Endothelial cell of umbilical vein (primary cell): Measurements from ENCODE around the gene CPA4. TPM values are rescaled to one million over a fixed set of nuclear protein-coding genes. Genes with fewer than 3 reads are reported as not detected.

ENCODE experiments used
- BruUV-seq: library from RNA; stranded (reverse); fragments of 400-500 nt; replicated peaks from 2 replicates; lab custom pipeline; 2021; lab: Mats Ljungman, UMichigan
- CTCF ChIA-PET: fragments of 300-600, 350-600 bp; sonication (Branson Sonifier 250); formaldehyde crosslinking; loops from one replicate; lab custom pipeline; 2021; ENCODE audit warnings: antibody characterized with exemption, inconsistent platforms; lab: Charles Lee
- POLR2A ChIA-PET: fragments of 300-600, 350-600 bp; sonication (Branson Sonifier 250); formaldehyde crosslinking; loops from one replicate; lab custom pipeline; 2021; ENCODE audit warnings: antibody characterized with exemption, inconsistent platforms; lab: Charles Lee
- DNase-seq: peaks from one replicate; pipeline ENCODE4 v3.0.0-alpha.2; 2011; ENCODE audit warnings: low read depth, low spot score
- FAIRE-seq: peaks from 2 replicates; lab custom pipeline; 2011; peaks lifted over from hg19 to GRCh38; lab: Jason Lieb, UNC
- H2AFZ ChIP-seq: 2 replicates; pipeline ENCODE4 v1.6.0; 2012; ENCODE audit warnings: low read depth, low read length, control low read depth, inconsistent platforms
- H3K27ac ChIP-seq: 2 replicates; pipeline ENCODE4 v1.5.1; 2011; ENCODE audit warnings: low read depth, mild to moderate bottlenecking, control low read depth, low read length, moderate library complexity; ENCODE audit not compliant: insufficient read depth
- H3K27me3 ChIP-seq, 2 experiments: 2 replicates each; pipeline versions ENCODE4 v1.6.0 to v1.6.1; 2011; ENCODE audit warnings: low read length in 2 of 2, mixed read lengths in 1 of 2; ENCODE audit not compliant: control insufficient read depth in 2 of 2, insufficient read depth in 2 of 2
- H3K36me3 ChIP-seq, 2 experiments: 2 replicates in 1 of 2; 3 replicates in 1 of 2; pipeline ENCODE4 v1.5.1; 2011; ENCODE audit warnings: low read length in 2 of 2, mild to moderate bottlenecking in 1 of 2, moderate library complexity in 1 of 2; ENCODE audit not compliant: control insufficient read depth in 2 of 2, insufficient read depth in 2 of 2; ENCODE audit errors: extremely low read depth in 1 of 2
- H3K4me1 ChIP-seq: 3 replicates; pipeline ENCODE4 v1.5.1; 2011; ENCODE audit warnings: mild to moderate bottlenecking, low read length; ENCODE audit not compliant: control insufficient read depth, insufficient read depth; ENCODE audit errors: extremely low read depth
- H3K4me2 ChIP-seq: 2 replicates; pipeline ENCODE4 v1.6.1; 2011; ENCODE audit warnings: low read length, control low read depth, mixed read lengths; ENCODE audit not compliant: insufficient read depth
- H3K4me3 ChIP-seq, 3 experiments: fragments of 200-600 bp in 1 of 3; sonication (generic), shearing (Covaris generic) in 1 of 3; replicated peaks in 1 of 3; 2 replicates each; pipeline ENCODE4 v1.5.1; 2011 to 2016; ENCODE audit warnings: control low read depth in 3 of 3, low read length in 3 of 3, mild to moderate bottlenecking in 2 of 3, inconsistent platforms in 1 of 3, low read depth in 1 of 3, moderate library complexity in 1 of 3; ENCODE audit not compliant: insufficient read depth in 1 of 3
- H3K79me2 ChIP-seq: 2 replicates; pipeline ENCODE4 v1.6.0; 2012; ENCODE audit warnings: low read length, inconsistent platforms; ENCODE audit not compliant: control insufficient read depth, insufficient read depth
- H3K9ac ChIP-seq: replicated peaks from 2 replicates; pipeline ENCODE3; 2011; ENCODE audit warnings: low read length, control low read depth; ENCODE audit not compliant: insufficient read depth; ENCODE audit errors: extremely low read depth
- H3K9me1 ChIP-seq: replicated peaks from 3 replicates; pipeline ENCODE4 v1.6.0; 2011; ENCODE audit warnings: mild to moderate bottlenecking, low read length; ENCODE audit not compliant: control insufficient read depth, insufficient read depth; ENCODE audit errors: extremely low read depth
- H3K9me3 ChIP-seq: replicated peaks from 2 replicates; pipeline ENCODE4 v1.5.1; 2012; ENCODE audit warnings: low read length, inconsistent platforms; ENCODE audit not compliant: control insufficient read depth, insufficient read depth
- H4K20me1 ChIP-seq: replicated peaks from 2 replicates; pipeline ENCODE3; 2011; ENCODE audit warnings: mild to moderate bottlenecking, low read length; ENCODE audit not compliant: control insufficient read depth, insufficient read depth; ENCODE audit errors: extremely low read depth
- EZH2 ChIP-seq: IDR thresholded peaks from 2 replicates; pipeline ENCODE4 v1.6.1; 2012; ENCODE audit warnings: borderline replicate concordance, low read depth, mild to moderate bottlenecking, moderate library complexity, low read length, inconsistent platforms; ENCODE audit not compliant: severe bottlenecking
- FOS ChIP-seq: IDR thresholded peaks from 2 replicates; pipeline ENCODE4 v1.6.1; 2011; ENCODE audit warnings: mild to moderate bottlenecking, low read length, moderate library complexity, borderline replicate concordance; ENCODE audit not compliant: insufficient read depth
- GATA2 ChIP-seq: IDR thresholded peaks from 2 replicates; pipeline ENCODE4 v1.7.0; 2011; ENCODE audit warnings: low read depth, mild to moderate bottlenecking, moderate library complexity, mixed read lengths, low read length; ENCODE audit not compliant: insufficient read length, insufficient read depth
- JUN ChIP-seq: IDR thresholded peaks from 2 replicates; pipeline ENCODE4 v1.6.1; 2011; ENCODE audit warnings: borderline replicate concordance, low read depth; ENCODE audit not compliant: insufficient read length, insufficient read depth
- MYC ChIP-seq: IDR thresholded peaks from one replicate; pipeline ENCODE4 v1.6.1; 2011; ENCODE audit warnings: mild to moderate bottlenecking, low read depth, low read length
- POLR2A ChIP-seq: IDR thresholded peaks from 2 replicates; pipeline ENCODE4 v1.6.1; 2012; ENCODE audit warnings: low read depth, mild to moderate bottlenecking, control low read depth, low read length
- POLR2AphosphoS5 ChIP-seq: IDR thresholded peaks from 2 replicates; pipeline ENCODE4 v1.6.1; 2012; ENCODE audit warnings: low read depth, mild to moderate bottlenecking, control low read depth, low read length, moderate library complexity; ENCODE audit not compliant: insufficient read depth
- dilution Hi-C: fragments of 300-500 bp; cut with MboI; formaldehyde crosslinking; loops from one replicate; pipeline ENCODE4 v1.15.0; 2019; ENCODE audit warnings: low sequenced_read_pairs; ENCODE audit not compliant: extremely low pct_ligation_motif_present
- intact Hi-C: fragments of 100-400 bp; cut with micrococcal nuclease; formaldehyde crosslinking; loops from one replicate; pipeline ENCODE4 v1.10.0; 2022
- polyA plus RNA-seq, 4 experiments: library from polyadenylated mRNA; depleted of rRNA in 3 of 4; stranded (reverse) in 3 of 4; unstranded in 1 of 4; fragments of >200 nt; gene quantifications; 2 replicates each; pipeline versions ENCODE4 v1.2.1 to v1.2.3, GENCODE V29; 2011 to 2012; ENCODE audit warnings: missing spikeins in 1 of 4
- total RNA-seq: library from RNA; stranded (reverse); gene quantifications from 2 replicates; pipeline ENCODE4 v1.2.3, GENCODE V29; 2021
- TF ChIP-seq, protein P1 (sequence below): IDR thresholded peaks from 2 replicates; pipeline ENCODE4 v1.6.1; 2011; ENCODE audit not compliant: insufficient read depth, insufficient read length
- TF ChIP-seq, protein P2 (sequence below), 2 donors: IDR thresholded peaks; 1 replicate in 1 of 2; 2 replicates in 1 of 2; pipeline ENCODE4 v1.5.1; 2011; ENCODE audit warnings: low read length in 2 of 2, mild to moderate bottlenecking in 2 of 2, moderate library complexity in 2 of 2, control low read depth in 1 of 2, inconsistent platforms in 1 of 2, low read depth in 1 of 2; ENCODE audit not compliant: insufficient read depth in 1 of 2; ENCODE audit errors: extremely low read depth in 1 of 2

Gene CPA4
- total and polyA plus RNA-seq, 2 donors (not counting 3 experiments of a cell fraction or from before 2014, with no cell fraction given), result 0.36 TPM; not detected in 1

DNA sequence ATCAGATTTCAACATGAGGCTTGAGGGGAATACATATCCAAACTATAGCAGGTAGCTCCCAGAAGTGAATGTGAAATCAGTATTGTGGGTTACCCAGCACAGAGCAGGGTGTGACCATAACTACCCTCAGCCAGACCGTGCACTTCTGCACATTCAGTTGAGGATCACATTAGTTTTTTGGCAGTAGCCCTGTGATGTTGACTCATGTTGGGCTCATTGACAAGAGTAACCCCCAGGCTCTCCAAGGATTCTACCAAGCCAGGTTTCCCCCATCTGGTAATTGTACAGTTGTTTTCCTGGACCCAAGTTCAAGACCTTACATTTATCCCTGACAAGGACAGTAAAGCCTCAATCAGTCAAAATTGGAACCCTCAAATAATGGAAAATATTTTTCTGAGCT is 11.7 kb upstream of the CPA4 start:
- Histone ChIP-seq H2AFZ (no peak overlapping the region), H4K20me1 (no peaks in the 10 kb centered on the region), H3K27me3 (no peaks in the 10 kb centered on the region), H3K4me3 (no peak overlapping the region), H3K9me3 (no peaks in the 10 kb centered on the region), H3K9ac (no peak overlapping the region), H3K36me3 (no peaks in the 10 kb centered on the region), H3K79me2 (no peaks in the 10 kb centered on the region), H3K27ac (no peak overlapping the region), H3K4me1 (no peaks in the 10 kb centered on the region), H3K4me2 (no peak overlapping the region), H3K9me1 (no peaks in the 10 kb centered on the region)
- POLR2A ChIA-PET, result no interaction called here
- CTCF ChIA-PET, result interaction anchor here (2.8 kb wide), 1 partner anchor 13 kb away, joined by 7 read pairs; no protein-coding TSS in a partner anchor
- TF ChIP-seq GATA2 (no peak), MYC (no peak), JUN (no peak), POLR2AphosphoS5 (no peak), FOS (no peak), POLR2A (no peak), EZH2 (no peak)
- TF ChIP-seq, protein P1, sequence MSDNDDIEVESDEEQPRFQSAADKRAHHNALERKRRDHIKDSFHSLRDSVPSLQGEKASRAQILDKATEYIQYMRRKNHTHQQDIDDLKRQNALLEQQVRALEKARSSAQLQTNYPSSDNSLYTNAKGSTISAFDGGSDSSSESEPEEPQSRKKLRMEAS, result no peak
- TF ChIP-seq, protein P2, sequence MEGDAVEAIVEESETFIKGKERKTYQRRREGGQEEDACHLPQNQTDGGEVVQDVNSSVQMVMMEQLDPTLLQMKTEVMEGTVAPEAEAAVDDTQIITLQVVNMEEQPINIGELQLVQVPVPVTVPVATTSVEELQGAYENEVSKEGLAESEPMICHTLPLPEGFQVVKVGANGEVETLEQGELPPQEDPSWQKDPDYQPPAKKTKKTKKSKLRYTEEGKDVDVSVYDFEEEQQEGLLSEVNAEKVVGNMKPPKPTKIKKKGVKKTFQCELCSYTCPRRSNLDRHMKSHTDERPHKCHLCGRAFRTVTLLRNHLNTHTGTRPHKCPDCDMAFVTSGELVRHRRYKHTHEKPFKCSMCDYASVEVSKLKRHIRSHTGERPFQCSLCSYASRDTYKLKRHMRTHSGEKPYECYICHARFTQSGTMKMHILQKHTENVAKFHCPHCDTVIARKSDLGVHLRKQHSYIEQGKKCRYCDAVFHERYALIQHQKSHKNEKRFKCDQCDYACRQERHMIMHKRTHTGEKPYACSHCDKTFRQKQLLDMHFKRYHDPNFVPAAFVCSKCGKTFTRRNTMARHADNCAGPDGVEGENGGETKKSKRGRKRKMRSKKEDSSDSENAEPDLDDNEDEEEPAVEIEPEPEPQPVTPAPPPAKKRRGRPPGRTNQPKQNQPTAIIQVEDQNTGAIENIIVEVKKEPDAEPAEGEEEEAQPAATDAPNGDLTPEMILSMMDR (IDR thresholded peaks at IDR 0.05; ENCODE audit: extremely low read depth in 1 of 2, insufficient read depth in 1 of 2, low read depth in 1 of 2, low read length in 2 of 2), result no peak
- dilution Hi-C loops (no loop called here), intact Hi-C loops (no loop called here)
- FAIRE-seq (no peak), DNase-seq (no peak)
- BruUV-seq, result no TSS peak
